Measurements from ENCODE around the gene GPBAR1.

GPBAR1 gene

GRCh38 chr2:218260742-218261422, at the start of gene GPBAR1:
Gene GPBAR1, plus strand, starts transcription at chr2:218261015. Its CDS starts 1,710 bp downstream, at chr2:218262725.
- DNase-seq (ENCODE audit: low spot score): no peak
- TF ChIP-seq, protein P1, sequence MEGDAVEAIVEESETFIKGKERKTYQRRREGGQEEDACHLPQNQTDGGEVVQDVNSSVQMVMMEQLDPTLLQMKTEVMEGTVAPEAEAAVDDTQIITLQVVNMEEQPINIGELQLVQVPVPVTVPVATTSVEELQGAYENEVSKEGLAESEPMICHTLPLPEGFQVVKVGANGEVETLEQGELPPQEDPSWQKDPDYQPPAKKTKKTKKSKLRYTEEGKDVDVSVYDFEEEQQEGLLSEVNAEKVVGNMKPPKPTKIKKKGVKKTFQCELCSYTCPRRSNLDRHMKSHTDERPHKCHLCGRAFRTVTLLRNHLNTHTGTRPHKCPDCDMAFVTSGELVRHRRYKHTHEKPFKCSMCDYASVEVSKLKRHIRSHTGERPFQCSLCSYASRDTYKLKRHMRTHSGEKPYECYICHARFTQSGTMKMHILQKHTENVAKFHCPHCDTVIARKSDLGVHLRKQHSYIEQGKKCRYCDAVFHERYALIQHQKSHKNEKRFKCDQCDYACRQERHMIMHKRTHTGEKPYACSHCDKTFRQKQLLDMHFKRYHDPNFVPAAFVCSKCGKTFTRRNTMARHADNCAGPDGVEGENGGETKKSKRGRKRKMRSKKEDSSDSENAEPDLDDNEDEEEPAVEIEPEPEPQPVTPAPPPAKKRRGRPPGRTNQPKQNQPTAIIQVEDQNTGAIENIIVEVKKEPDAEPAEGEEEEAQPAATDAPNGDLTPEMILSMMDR (IDR thresholded peaks at IDR 0.05; ENCODE audit: borderline replicate concordance, control extremely low read depth, extremely low read depth, insufficient read depth, missing control alignments): no peak
- in situ Hi-C loops (cut with MboI; ENCODE audit: low sequenced_read_pairs, unreplicated experiment): no loop called here

- in situ Hi-C loops (cut with MboI; ENCODE audit: low sequenced_read_pairs, unreplicated experiment): no loop called here
- TF ChIP-seq, protein P1 (IDR thresholded peaks at IDR 0.05; ENCODE audit: borderline replicate concordance, control extremely low read depth, extremely low read depth, insufficient read depth, missing control alignments): no peak
These were observed 46.7 kb upstream of the GPBAR1 start for GRCh38 chr2:218214116-218214515.

DNA sequence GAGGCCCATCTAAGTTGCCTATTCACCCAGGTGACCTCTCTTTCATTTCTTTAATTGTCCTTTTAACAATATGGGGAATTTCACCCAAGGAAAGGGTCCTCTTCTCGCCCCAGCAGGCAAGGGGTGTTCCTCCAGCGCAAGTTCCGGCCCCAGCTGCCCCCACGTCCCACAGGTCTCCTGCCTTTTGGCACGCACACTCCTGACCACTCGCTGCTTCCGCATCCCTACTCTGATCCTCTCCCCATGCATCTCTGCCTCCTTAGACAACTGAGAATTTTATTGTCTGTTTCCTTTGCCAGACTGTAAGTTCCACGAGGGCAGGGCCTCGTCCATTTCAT, 44.5 kb upstream of the GPBAR1 start:
- no peak for DNase-seq (ENCODE audit: low spot score)
- in situ Hi-C loops (cut with MboI; ENCODE audit: low sequenced_read_pairs, unreplicated experiment): no loop called here
- TF ChIP-seq, protein P1 (IDR thresholded peaks at IDR 0.05; ENCODE audit: borderline replicate concordance, control extremely low read depth, extremely low read depth, insufficient read depth, missing control alignments): no peak

More at GRCh38 chr2:218214116-218214515, 46.7 kb upstream of the GPBAR1 start:
- DNase-seq (ENCODE audit: low spot score): no peak

GRCh38 chr2:218216674-218217359, 44.0 kb upstream of the GPBAR1 start, which contains the start of gene ARPC2:
Gene ARPC2, plus strand, starts transcription at chr2:218217189. Its CDS starts 282 bp downstream, at chr2:218217471.
- DNase-seq (ENCODE audit: low spot score): peak; percentile 95
- TF ChIP-seq, protein P1 (IDR thresholded peaks at IDR 0.05; ENCODE audit: borderline replicate concordance, control extremely low read depth, extremely low read depth, insufficient read depth, missing control alignments): no peak
- in situ Hi-C loops (cut with MboI; ENCODE audit: low sequenced_read_pairs, unreplicated experiment): no loop called here

- in situ Hi-C loops (cut with MboI; ENCODE audit: low sequenced_read_pairs, unreplicated experiment): no loop called here
- TF ChIP-seq, protein P1 (IDR thresholded peaks at IDR 0.05; ENCODE audit: borderline replicate concordance, control extremely low read depth, extremely low read depth, insufficient read depth, missing control alignments): no peak
- DNase-seq (ENCODE audit: low spot score): peak; percentile 73
These were observed 43.2 kb upstream of the GPBAR1 start for GRCh38 chr2:218217360-218218267.
